RKO (cell line): ENCODE results near the gene TMEM239.
A peak's percentile ranks its signal among the peaks of the same experiment; 100 is the strongest.
"Not testable (repeated sequence)": the region's sequence is repeated elsewhere in the genome, so short reads cannot be mapped to it uniquely, and the experiment has no call there.

Source experiments
- DNase-seq: peaks from one replicate; pipeline ENCODE4 v3.0.0-alpha.2; 2016; ENCODE audit warnings: low spot score

The TMEM239 gene

GRCh38 chr20:2799688-2800520, 16.3 kb upstream of the TMEM239 start:
- no peak for DNase-seq

- no peak for DNase-seq
Measured at GRCh38 chr20:2800521-2801285, 15.5 kb upstream of the TMEM239 start, which contains the start of gene CPXM1. Gene CPXM1 (minus strand): TSS chr20:2800627. CDS start chr20:2800572, 55 bp downstream.

GRCh38 chr20:2801286-2801728, 14.9 kb upstream of the TMEM239 start:
- no peak for DNase-seq

GRCh38 chr20:2804041-2804828, 11.9 kb upstream of the TMEM239 start:
- no peak for DNase-seq

- no peak for DNase-seq
Measured at GRCh38 chr20:2804852-2805688, 11.1 kb upstream of the TMEM239 start.

GRCh38 chr20:2805689-2806350, 10.3 kb upstream of the TMEM239 start:
- no peak for DNase-seq

- no peak for DNase-seq
Measured at GRCh38 chr20:2806351-2806701, 9.8 kb upstream of the TMEM239 start.

- no peak for DNase-seq
Measured at GRCh38 chr20:2807019-2807418, 9.1 kb upstream of the TMEM239 start.

- DNase-seq = not testable (repeated sequence)
Measured at GRCh38 chr20:2807929-2808328, 8.2 kb upstream of the TMEM239 start.

- no peak for DNase-seq
Measured at GRCh38 chr20:2809690-2810089, 6.5 kb upstream of the TMEM239 start.

- no peak for DNase-seq
Measured at GRCh38 chr20:2812189-2812588, 4.0 kb upstream of the TMEM239 start.

- no peak for DNase-seq
Measured at GRCh38 chr20:2814076-2814475, 2.1 kb upstream of the TMEM239 start.

- DNase-seq = peak; percentile 81
Measured at GRCh38 chr20:2814587-2815051, 1.5 kb upstream of the TMEM239 start, which contains the start of gene C20orf141. Gene C20orf141 (plus strand): TSS chr20:2814987. CDS start chr20:2815185, 198 bp downstream.

GRCh38 chr20:2815242-2815900, 793 bp upstream of the TMEM239 start:
- DNase-seq = no peak

- no peak for DNase-seq
Measured at GRCh38 chr20:2816583-2817340, 598 bp downstream of the TMEM239 start.

- no peak for DNase-seq
Measured at GRCh38 chr20:2817341-2817726, 1.2 kb downstream of the TMEM239 start.

GRCh38 chr20:2817891-2818595, 1.9 kb downstream of the TMEM239 start:
- DNase-seq = no peak

GRCh38 chr20:2820084-2820895, 4.1 kb downstream of the TMEM239 start:
- no peak for DNase-seq
